B cell (primary cell): Measurements from ENCODE around the gene SYNDIG1L. TPM values are rescaled to one million over a fixed set of nuclear protein-coding genes. Genes with fewer than 3 reads are reported as not detected.

Source experiments
- ATAC-seq: fragments of 200-7000 bp; cut with Tn5 transposase; one replicate; pipeline ENCODE4 v1.10.0; 2021; ENCODE audit warnings: low read depth, mild to moderate bottlenecking, moderate number of reproducible peaks, moderate library complexity
- CTCF ChIA-PET: fragments of 350-600 bp; sonication (Branson Sonifier 250); formaldehyde crosslinking; loops from one replicate; lab custom pipeline; 2021; ENCODE audit warnings: antibody characterized with exemption, inconsistent platforms; lab: Charles Lee
- POLR2A ChIA-PET: fragments of 350-600 bp; sonication (Branson Sonifier 250); formaldehyde crosslinking; loops from one replicate; lab custom pipeline; 2021; ENCODE audit warnings: antibody characterized with exemption; lab: Charles Lee
- DNase-seq: peaks from one replicate; pipeline ENCODE4 v3.0.0; 2013
- H2AFZ ChIP-seq: 2 replicates; pipeline ENCODE4 v1.6.1; 2012; ENCODE audit warnings: mild to moderate bottlenecking, low read depth, low read length; ENCODE audit not compliant: insufficient read depth, poor library complexity, severe bottlenecking
- H3K27ac ChIP-seq, 2 donors: 1 replicate in 1 of 2; 2 replicates in 1 of 2; pipeline ENCODE4 v1.5.1; 2012 to 2013; ENCODE audit warnings: low read length in 2 of 2, mild to moderate bottlenecking in 2 of 2, moderate library complexity in 1 of 2
- H3K27me3 ChIP-seq, 4 experiments: fragments of 200-600 bp in 1 of 4; sonication (generic) in 1 of 4; replicated peaks in 1 of 4; 1 replicate in 2 of 4; 2 replicates in 2 of 4; pipeline versions ENCODE4 v1.6.1 to v1.7.0; 2013 to 2016; ENCODE audit warnings: low read length in 3 of 4, mild to moderate bottlenecking in 2 of 4, mixed read lengths in 1 of 4, moderate library complexity in 1 of 4; ENCODE audit not compliant: insufficient read depth in 4 of 4, control insufficient read depth in 3 of 4; ENCODE audit errors: control extremely low read depth in 1 of 4
- H3K36me3 ChIP-seq, 2 experiments: replicated peaks in 1 of 2; 1 replicate in 1 of 2; 2 replicates in 1 of 2; pipeline versions ENCODE4 v1.6.1 to v1.7.1; 2013; ENCODE audit warnings: low read length in 1 of 2; ENCODE audit not compliant: insufficient read depth in 2 of 2, control insufficient read depth in 1 of 2; ENCODE audit errors: control extremely low read depth in 1 of 2, extremely low read depth in 1 of 2
- H3K4me1 ChIP-seq, 2 donors: fragments of 200-600 bp in 1 of 2; sonication (generic) in 1 of 2; 1 replicate in 1 of 2; 2 replicates in 1 of 2; pipeline versions ENCODE4 v1.5.1 to v1.6.1; 2013 to 2017; ENCODE audit warnings: low read length in 2 of 2; ENCODE audit not compliant: control insufficient read depth in 2 of 2, insufficient read depth in 2 of 2
- H3K4me2 ChIP-seq: replicated peaks from 2 replicates; pipeline ENCODE3; 2012; ENCODE audit warnings: mild to moderate bottlenecking, low read depth, low read length; ENCODE audit not compliant: poor library complexity, severe bottlenecking
- H3K4me3 ChIP-seq, 5 experiments: fragments of 200-600 bp in 1 of 5; sonication (generic) in 1 of 5; 1 replicate in 3 of 5; 2 replicates in 2 of 5; pipeline versions ENCODE4 v1.5.1 to v1.7.0; 2011 to 2016; ENCODE audit warnings: low read length in 4 of 5, mild to moderate bottlenecking in 4 of 5, low read depth in 2 of 5, control low read depth in 1 of 5, moderate library complexity in 1 of 5; ENCODE audit not compliant: insufficient read depth in 1 of 5; ENCODE audit errors: control extremely low read depth in 1 of 5, extremely low read depth in 1 of 5
- H3K79me2 ChIP-seq: fragments of 200-600 bp; sonication (generic); one replicate; pipeline ENCODE4 v1.6.0; 2016; ENCODE audit warnings: low read length; ENCODE audit not compliant: control insufficient read depth, insufficient read depth
- H3K9ac ChIP-seq: fragments of 200-600 bp; sonication (generic); 2 replicates; pipeline ENCODE4 v1.6.1; 2017; ENCODE audit warnings: mild to moderate bottlenecking, low read length, moderate library complexity
- H3K9me3 ChIP-seq, 3 donors: one replicate each; pipeline versions ENCODE4 v1.6.1 to v1.7.1; 2013; ENCODE audit warnings: low read length in 2 of 3; ENCODE audit not compliant: control insufficient read depth in 2 of 3, insufficient read depth in 1 of 3; ENCODE audit errors: control extremely low read depth in 1 of 3
- H4K20me1 ChIP-seq: 2 replicates; pipeline ENCODE4 v1.6.0; 2012; ENCODE audit warnings: mild to moderate bottlenecking, low read length; ENCODE audit not compliant: insufficient read depth, control insufficient read depth, poor library complexity, severe bottlenecking
- H3K27ac Mint-ChIP-seq: one replicate; pipeline ENCODE4 v1.8.0; 2021; ENCODE audit warnings: mixed read lengths
- H3K27me3 Mint-ChIP-seq: one replicate; pipeline ENCODE4 v1.8.0; 2021; ENCODE audit warnings: mixed read lengths
- H3K4me1 Mint-ChIP-seq: one replicate; pipeline ENCODE4 v1.8.0; 2021; ENCODE audit warnings: mixed read lengths
- H3K4me3 Mint-ChIP-seq: one replicate; pipeline ENCODE4 v1.8.0; 2021; ENCODE audit warnings: mixed read lengths
- H3K9me3 Mint-ChIP-seq: one replicate; pipeline ENCODE4 v1.8.0; 2022; ENCODE audit warnings: mixed read lengths; ENCODE audit not compliant: insufficient read depth
- EZH2 ChIP-seq: IDR thresholded peaks from 2 replicates; pipeline ENCODE4 v1.6.1; 2012; ENCODE audit warnings: borderline replicate concordance, low read depth, mild to moderate bottlenecking, moderate library complexity, low read length; ENCODE audit not compliant: insufficient read depth, poor library complexity, severe bottlenecking
- WGBS: methylation state at CpG from one replicate; pipeline ENCODE4 v1.1.5; 2013; ENCODE audit warnings: missing lambda C conversion rate; ENCODE audit not compliant: insufficient coverage; 5-methylcytosine and 5-hydroxymethylcytosine counted together
- intact Hi-C: fragments of 100-400 bp; cut with micrococcal nuclease; formaldehyde crosslinking; loops from one replicate; pipeline ENCODE4 v1.10.0; 2022
- polyA plus RNA-seq: library from polyadenylated mRNA; depleted of rRNA; stranded (reverse); fragments of >200 nt; gene quantifications from 2 replicates; pipeline ENCODE4 v1.2.3, GENCODE V29; 2012
- total RNA-seq, 2 donors: library from RNA; stranded (reverse); fragments of 120-200 nt in 1 of 2; gene quantifications; 1 replicate in 1 of 2; 2 replicates in 1 of 2; pipeline versions ENCODE4 v1.2.3 to v1.2.4, GENCODE V29; 2013 to 2022
- TF ChIP-seq, protein P1 (sequence below): fragments of 200-600 bp; IDR thresholded peaks from one replicate; pipeline ENCODE4 v1.8.0; 2022; ENCODE audit warnings: antibody characterized with exemption, mild to moderate bottlenecking

The SYNDIG1L gene
- total and polyA plus RNA-seq, 2 donors (not counting 1 experiment from before 2014, with no cell fraction given) = 0.16 TPM; not detected in 1

DNA sequence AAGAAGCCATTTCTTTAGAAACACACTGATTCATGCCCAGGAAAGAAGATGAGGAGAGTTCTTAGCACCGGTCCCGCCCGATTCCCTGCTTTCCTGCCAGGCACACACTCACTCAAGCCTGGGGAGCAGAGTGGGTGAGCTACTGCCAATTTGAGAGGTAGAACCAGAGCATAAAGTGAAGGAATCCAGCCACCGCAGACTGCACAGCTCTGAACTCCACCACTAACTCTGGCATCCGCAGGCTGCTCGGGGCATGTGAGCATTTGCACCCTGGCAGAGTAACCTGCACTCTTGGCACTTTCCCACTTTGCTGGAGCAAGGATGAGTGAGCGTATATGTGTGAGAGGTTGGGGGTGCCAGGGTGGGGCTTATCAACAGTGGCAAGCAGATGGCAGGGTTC is 4.0 kb upstream of the SYNDIG1L start:
- H3K9me3 ChIP-seq = peaks cover 0 to 10% (median 0%) of the 10 kb centered on the region in 3 donors
- POLR2A ChIA-PET = no interaction called here
- intact Hi-C loops = no loop called here
- H3K36me3 ChIP-seq = no peaks in the 10 kb centered on the region
- peaks cover 0 to 16% (median 7%) of the 10 kb centered on the region in 4 experiments for H3K27me3 ChIP-seq
- no peak overlapping the region for H3K4me3 ChIP-seq
- WGBS = 100% methylated on average over 1 of the region's 7 CpGs
- no peak overlapping the region for H2AFZ ChIP-seq
- H3K4me1 ChIP-seq = peaks cover 0 to 3% of the 10 kb centered on the region in 2 donors
- no peak overlapping the region for H3K4me2 ChIP-seq
- no peak overlapping the region for H3K27ac ChIP-seq
- CTCF ChIA-PET = interaction anchor here (0.6 kb wide), 1 partner anchor 11 kb away, joined by 3 read pairs; no protein-coding TSS in a partner anchor
- peaks cover 2% of the 10 kb centered on the region for H3K4me1 Mint-ChIP-seq
- H3K79me2 ChIP-seq = no peaks in the 10 kb centered on the region
- H4K20me1 ChIP-seq = no peaks in the 10 kb centered on the region
- no peak overlapping the region for H3K4me3 Mint-ChIP-seq
- DNase-seq (no peak), ATAC-seq (no peak)
- H3K27ac Mint-ChIP-seq = no peak overlapping the region
- TF ChIP-seq, protein P1, sequence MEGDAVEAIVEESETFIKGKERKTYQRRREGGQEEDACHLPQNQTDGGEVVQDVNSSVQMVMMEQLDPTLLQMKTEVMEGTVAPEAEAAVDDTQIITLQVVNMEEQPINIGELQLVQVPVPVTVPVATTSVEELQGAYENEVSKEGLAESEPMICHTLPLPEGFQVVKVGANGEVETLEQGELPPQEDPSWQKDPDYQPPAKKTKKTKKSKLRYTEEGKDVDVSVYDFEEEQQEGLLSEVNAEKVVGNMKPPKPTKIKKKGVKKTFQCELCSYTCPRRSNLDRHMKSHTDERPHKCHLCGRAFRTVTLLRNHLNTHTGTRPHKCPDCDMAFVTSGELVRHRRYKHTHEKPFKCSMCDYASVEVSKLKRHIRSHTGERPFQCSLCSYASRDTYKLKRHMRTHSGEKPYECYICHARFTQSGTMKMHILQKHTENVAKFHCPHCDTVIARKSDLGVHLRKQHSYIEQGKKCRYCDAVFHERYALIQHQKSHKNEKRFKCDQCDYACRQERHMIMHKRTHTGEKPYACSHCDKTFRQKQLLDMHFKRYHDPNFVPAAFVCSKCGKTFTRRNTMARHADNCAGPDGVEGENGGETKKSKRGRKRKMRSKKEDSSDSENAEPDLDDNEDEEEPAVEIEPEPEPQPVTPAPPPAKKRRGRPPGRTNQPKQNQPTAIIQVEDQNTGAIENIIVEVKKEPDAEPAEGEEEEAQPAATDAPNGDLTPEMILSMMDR = no peak
- no peak for TF ChIP-seq EZH2
- H3K27me3 Mint-ChIP-seq = peaks cover 53% of the 10 kb centered on the region
- H3K9ac ChIP-seq = no peak overlapping the region
- no peaks in the 10 kb centered on the region for H3K9me3 Mint-ChIP-seq

DNA sequence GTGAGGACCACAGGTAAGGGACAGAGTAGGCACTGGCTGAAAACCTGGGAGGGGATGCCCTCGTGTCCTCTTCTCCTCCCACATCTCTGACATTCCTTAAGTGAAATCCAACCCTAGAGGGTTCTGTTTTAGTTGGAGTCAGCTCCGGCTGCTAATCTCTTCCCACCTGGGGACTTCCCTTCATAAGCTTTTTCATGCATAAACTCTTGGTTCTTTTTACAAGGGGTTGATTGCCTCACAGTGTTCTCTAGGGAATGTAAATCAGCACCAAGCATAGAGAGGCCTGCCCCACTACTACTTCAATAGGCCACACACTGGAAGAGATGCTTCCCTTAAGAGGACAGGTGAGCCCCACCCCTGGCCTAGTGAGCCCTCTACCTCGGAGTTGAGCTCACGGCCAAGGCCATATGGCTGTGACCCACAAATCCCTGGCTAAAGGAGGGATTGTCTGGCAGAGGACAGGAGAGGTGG is 3.2 kb upstream of the SYNDIG1L start:
- Mint-ChIP-seq H3K4me3 (no peak overlapping the region), H3K27ac (no peak overlapping the region), H3K27me3 (peaks cover 56% of the 10 kb centered on the region), H3K4me1 (peaks cover 2% of the 10 kb centered on the region), H3K9me3 (no peaks in the 10 kb centered on the region)
- H3K4me3 ChIP-seq = no peak overlapping the region
- no CpG with 5 or more reads among the region's 4 CpGs for WGBS
- no peaks in the 10 kb centered on the region for H4K20me1 ChIP-seq
- no peaks in the 10 kb centered on the region for H3K36me3 ChIP-seq
- no peak overlapping the region for H3K9ac ChIP-seq
- DNase-seq (no peak), ATAC-seq (no peak)
- H3K79me2 ChIP-seq = no peaks in the 10 kb centered on the region
- peaks cover 0 to 3% of the 10 kb centered on the region in 2 donors for H3K4me1 ChIP-seq
- TF ChIP-seq EZH2 = no peak
- TF ChIP-seq, protein P1 = no peak
- intact Hi-C loops = no loop called here
- no peak overlapping the region for H3K4me2 ChIP-seq
- POLR2A ChIA-PET = interaction anchor here (0.5 kb wide), 1 partner anchor 1431 kb away, joined by 4 read pairs; no protein-coding TSS in a partner anchor
- CTCF ChIA-PET = no interaction called here
- H3K27me3 ChIP-seq = peaks cover 0 to 23% (median 13%) of the 10 kb centered on the region in 4 experiments
- H3K9me3 ChIP-seq = peaks cover 0 to 10% (median 0%) of the 10 kb centered on the region in 3 donors
- no peak overlapping the region for H3K27ac ChIP-seq
- H2AFZ ChIP-seq = no peak overlapping the region
